ENCODE data around the gene HNRNPA3.
"Not testable (repeated sequence)": the region's sequence is repeated elsewhere in the genome, so short reads cannot be mapped to it uniquely, and the experiment has no call there.

The HNRNPA3 gene

DNA sequence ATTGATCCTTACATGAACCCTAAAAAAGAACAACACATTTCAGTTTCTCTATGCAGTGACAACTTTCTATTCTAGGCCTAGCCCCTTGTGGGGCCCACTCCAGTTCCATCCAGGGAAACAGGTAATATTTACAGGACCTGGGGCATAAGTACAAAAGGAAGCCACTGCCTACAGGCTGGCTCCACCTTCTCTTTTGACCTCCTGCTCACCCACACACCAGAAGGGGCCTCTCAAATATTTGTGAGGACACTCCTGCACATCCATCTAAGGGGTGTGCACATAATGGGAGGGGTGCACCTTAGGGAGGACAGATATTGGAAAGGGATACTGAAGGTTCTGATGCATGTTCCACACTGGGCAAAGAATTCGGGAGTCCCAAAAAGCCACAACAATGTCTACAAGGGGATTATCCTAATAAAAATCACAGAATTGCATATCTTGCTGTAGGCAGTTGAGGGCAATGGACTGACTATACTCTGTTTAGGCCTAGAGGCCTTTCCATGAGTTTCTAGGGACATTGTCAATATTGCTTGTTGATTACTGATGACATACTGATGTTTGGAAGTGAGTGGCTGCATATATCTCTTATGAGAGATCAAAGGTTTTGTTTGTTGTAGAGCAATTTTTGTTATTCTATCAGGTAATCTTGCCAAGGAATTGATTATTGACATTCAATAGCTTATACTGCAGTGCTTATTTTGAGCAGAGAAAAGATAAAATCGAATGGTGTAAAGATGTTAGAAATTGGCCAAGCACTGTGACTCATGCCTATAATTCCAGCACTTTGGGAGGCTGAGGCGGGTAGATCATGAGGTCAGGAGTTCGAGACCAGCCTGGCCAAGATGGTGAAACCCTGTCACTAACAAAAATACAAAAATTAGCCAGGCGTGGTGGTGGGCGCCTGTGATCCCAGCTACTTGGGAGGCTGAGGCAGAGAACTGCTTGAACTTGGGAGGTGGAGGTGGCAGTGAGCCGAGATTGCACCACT lies 23.8 kb upstream of the HNRNPA3 start:
- no peak for DNase-seq

DNA sequence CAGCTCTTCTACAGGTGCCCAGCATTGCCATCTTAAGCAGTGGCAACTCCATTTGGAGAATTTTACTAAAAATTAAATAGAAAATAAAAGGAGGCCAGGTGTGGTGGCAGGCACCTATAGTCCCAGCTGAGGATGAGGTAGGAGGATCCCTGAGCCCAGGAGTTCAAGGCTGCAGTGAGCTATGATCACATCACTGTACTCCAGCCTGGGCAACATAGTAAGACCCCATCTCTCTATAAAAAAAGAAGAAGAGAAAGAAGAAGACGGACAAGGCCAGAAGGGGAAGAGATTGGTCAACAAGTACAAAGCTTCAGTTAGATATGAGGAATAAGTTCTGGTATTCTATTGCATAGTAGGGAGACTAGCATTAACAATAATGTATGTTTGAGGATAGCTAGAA lies 21.7 kb upstream of the HNRNPA3 start:
- no peak for DNase-seq

DNA sequence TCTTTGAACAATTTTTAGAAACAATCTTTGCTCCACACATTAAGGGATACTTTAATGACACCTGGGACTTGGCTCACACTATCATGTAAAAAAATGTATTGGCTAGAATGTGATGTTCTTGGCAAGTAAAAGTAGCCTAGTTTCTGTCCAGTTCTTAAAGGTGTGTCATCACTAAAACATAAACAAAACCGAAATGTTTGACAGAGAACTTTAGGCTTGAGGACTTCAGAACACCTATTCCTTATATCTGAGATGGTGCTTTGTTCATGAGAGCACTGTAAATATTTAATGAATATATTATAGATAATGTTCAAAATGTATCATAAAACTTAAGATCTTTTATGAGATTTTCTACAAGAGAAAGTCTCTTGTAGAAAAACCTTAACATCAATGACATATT lies 19.8 kb upstream of the HNRNPA3 start:
- DNase-seq = no peak

DNA sequence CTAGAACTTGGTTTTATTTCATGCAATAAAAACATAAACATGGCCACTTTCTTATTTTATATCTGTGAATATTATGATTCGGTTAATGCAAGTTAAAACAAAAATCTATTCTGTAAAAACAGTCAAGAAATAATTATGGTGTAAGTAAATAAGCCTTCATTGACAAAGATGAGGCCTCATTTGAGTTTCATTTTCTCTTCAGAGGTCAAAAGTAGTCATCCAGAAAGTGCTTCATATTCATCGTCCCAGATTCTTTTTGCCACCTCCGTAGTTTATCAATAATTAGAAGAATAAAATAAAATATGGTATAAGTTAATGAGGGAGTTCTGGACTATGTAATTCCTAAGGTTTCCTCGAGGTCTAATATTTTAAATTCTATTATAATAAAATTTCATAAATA lies 19.4 kb upstream of the HNRNPA3 start:
- DNase-seq = no peak

DNA sequence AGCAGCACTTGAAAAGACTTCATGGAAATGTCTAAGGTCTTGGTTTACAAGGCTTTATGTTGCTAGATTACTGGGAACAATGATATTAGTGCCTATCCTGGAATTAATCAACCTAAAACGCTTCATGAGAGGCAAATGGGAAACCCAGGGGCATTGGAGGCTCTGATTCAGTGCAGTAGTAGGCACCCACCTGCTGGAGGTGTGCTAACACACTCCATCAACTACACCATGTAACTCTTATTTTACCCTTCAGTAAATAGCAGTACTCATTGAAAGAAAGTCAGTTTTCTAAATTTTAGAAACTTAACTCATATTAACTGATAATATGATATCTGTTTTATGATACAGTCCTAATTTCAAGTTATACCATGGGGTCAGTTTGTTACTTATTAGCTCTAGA lies 17.4 kb upstream of the HNRNPA3 start:
- DNase-seq = no peak

DNA sequence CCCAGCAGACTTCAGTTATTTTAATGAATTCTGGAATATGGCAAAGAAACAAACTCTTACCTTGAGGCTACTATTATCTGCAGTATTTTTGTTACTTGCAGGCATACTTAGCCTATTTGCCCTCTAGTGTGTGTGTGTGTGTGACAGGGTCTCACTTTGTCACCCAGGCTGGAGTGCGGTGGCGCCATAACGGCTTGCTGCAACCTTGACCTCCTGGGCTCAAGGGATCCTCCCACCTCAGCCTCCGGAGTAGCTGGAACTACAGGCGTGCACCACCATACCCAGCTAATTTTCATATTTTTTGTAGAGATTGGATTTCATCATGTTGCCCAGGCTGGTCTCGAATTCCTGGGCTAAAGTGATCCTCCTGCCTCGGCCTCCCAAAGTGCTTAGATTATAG lies 12.2 kb upstream of the HNRNPA3 start:
- DNase-seq = not testable (repeated sequence)

DNA sequence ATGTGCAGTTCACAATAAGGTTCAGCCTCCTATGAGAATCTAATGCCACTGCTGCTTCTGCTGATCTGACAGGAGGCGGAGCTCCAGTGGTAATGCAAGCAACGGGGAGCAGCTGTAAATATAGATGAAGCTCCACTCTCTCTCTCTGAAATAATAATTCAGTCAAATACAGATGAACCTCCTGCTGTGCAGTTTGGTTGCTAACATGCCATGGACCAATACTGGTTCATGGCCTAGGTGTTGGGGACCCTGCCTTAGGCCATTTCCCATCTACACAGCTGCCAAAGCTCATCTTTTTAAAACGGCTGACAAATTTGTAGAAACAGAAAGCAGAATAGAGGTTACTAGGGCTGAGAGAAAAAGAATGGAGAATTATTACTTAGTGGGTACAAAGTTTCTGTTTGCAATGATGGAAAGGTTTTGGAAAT lies 10.7 kb upstream of the HNRNPA3 start:
- DNase-seq = peak; percentile 28

DNA sequence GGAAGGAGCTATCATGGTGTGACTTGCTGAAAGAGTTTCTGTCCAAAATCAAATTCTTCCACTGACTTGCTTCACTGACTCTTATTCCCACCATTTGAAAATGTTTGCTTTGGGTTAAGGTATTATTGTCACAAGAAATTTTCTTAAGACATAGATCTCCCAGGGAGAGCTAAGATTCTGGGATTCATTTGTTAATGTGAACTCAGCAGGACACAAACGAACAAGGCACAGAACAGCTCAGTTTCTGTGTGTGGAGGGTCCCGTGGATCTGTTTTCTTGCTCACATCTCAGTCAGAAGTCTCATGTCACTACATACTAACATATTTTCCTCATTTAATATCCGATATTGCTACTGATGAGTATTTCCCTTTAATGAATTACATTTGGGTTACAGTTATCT lies 8.2 kb upstream of the HNRNPA3 start:
- DNase-seq = no peak

DNA sequence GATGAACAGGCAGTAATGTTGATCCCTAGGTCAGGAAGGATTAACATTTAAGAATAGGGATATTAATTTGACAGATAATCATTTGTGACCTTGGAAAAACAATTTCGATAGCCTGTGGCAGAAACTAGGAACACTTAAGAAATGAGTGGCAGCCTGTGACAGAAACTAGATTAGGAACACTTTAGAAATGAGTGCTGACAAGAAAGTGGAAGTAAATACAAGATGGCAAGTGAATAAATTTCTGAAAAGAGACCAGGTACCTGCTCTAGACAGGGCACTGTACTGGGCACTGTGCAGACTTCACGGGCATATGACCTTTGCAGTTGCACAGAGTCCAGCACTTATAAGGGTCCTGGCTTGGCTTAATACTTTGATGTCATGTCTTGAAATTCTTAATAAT lies 5.5 kb upstream of the HNRNPA3 start:
- no peak for DNase-seq

DNA sequence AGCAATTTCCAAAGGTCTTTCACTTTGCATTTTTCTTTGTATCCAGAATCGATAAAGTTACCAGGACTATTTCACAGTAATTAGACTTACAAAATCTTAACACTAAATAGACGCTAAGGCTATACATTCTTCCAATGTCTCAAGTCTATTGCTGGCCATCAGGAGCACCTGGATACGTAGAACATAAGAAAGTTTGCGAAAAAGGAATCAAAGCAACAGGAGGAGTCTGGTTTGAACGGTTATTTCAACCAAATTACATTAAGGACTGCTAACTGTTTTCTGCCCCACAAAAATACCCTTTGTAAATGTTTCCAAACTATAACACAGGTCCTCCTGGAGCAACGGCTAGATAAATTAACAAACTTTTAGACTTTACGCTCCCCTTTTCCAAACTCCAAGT lies 1.4 kb upstream of the HNRNPA3 start:
- no peak for DNase-seq

DNA sequence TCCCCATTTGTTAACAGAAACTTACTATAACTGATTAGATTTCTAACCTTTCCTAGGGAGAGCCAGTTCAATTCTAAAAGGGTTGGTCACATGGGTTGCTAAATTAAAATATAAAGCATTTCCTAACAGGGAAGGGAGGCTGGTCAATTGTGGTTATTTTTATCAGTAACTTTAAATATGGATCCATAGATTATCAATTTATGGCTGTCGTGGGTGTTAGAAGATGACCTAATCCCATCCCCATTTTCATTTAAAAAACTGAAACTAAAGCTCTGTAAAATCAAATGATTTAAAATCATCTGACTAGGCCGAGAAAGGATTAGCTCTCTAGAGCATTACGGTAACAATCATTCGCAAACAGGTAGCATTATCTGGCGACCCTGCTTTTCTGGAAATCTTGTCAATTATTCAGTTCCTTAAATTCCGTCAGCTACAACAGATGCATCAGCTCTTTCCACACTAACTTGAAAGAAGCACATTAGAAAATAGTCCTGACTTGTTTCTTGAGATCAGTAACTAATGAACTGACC lies 953 bp upstream of the HNRNPA3 start:
- DNase-seq = no peak

DNA sequence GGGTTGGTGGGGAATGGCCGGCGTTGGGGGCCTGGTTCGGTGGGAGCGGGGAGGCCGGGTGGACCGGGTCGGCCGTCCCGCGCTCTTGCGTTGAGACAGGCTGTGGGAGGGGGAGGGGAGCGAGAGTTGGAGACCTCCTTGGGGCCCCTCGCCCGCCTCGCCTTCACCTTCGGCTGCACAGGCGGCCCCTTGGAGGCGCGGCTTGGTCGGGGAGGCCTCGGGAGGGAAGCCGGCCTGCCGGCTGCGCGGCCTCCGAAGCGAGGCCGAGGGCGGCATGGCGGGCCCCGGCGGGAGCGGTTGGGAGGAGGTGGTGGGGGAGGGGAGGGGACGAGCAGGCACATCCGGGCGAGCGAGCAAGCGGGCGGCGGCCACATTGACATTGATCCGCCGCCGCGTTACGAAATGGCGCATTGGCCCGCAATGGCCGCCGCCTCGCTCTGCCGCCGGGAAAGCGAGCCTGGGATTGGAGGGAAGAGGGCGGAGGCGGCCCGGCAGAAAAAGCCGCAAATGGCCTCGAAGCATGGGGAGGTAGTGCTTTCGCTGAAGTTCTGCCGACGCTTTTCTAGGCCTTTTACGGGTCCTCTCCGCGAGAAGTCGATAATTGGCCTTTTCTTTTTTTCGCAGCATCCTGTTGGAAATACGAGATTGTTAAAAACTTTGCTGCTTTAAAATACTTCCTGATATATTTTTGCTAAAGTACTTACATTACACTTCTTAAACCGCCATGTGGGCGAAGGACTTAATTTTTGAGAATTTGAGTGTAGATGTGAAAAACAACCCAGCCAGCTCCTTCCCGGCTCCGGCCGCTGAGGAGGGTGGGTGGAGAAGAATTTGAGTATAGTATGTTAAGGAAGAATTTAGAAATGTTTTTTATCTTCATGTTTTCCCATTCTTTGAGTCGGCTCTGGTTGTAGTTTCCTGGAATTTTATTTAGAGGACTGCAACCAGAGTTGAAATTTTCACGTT lies 580 bp downstream of the HNRNPA3 start:
- peak; percentile 93 for DNase-seq

DNA sequence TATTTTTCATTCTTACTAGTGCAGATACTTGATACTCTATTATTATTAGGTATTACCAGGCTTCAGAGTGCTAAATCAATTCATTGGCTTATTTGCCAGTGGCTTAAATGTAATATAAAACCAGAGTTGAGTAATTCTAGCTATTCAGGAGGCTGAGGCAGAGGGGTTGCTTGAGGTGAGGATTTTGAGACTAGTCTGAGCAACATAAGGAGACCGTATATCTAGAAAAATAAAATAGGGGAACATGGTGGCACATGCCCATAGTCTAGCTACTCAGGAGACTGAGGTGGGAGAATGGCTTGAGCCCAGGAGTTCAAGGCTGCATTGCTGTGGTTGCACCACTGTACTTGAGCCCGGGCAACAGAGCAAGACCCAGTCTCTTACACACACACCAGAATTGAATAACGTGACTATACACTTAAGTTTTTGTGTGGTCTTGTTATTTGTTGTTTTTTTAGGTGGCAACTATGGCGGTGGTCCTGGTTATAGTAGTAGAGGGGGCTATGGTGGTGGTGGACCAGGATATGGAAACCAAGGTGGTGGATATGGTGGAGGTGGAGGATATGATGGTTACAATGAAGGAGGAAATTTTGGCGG lies 4.8 kb downstream of the HNRNPA3 start:
- no peak for DNase-seq

DNA sequence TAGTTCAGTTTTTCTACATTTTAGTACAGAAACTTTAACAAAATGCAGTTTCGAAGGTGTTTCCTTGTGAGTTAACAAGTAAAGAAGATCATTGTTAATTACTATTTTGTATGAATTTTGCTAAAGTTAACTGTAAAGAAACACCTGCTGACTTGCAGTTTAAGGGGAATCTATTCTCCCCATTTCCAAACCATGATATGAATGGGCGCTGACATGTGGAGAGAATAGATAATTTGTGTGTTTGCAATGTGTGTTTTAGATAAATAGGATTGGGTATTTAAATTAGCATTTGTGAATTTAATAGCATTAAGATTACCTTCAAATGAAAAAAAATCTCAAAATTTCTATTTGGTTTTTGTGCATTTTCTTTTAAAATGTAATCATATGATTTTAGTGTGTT lies 7.2 kb downstream of the HNRNPA3 start:
- not testable (repeated sequence) for DNase-seq

DNA sequence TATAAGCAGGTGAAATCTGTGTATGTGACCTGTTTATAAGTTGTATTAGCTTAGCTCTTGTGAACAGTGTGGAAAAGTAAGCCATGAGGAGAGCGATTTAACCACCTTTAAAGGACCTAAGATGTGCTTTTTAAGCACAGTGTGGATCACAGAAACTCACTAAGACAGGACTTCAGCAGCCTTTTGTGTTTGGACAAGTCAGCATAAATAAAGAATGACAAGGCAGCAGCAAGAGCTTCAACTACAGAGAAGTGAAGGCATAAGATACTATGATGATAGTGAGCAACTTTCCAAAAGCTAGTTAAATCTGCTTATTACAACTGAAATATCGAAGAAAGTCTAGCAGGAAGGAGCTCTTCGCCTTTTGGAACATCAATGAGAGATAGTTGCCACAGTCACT lies 8.9 kb downstream of the HNRNPA3 start:
- no peak for DNase-seq

DNA sequence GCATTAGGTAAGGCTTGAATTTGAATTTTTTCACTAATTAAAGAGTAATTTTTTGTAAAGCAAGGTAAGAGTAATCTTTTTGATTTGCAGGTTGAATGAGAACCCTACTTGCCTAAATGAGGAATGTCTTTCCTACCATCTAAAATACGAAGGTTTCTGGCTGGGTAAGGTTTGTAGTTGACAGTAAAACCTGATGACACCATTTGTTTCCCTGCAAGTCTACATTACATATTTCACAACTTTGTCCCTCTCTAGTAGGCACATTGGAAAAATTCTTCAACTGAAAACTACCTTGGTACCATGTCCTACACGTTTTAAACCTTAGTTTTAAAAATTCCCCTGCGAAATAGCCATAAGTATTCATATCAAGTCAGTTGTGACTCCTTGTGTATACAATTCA lies 9.4 kb downstream of the HNRNPA3 start:
- DNase-seq = no peak

DNA sequence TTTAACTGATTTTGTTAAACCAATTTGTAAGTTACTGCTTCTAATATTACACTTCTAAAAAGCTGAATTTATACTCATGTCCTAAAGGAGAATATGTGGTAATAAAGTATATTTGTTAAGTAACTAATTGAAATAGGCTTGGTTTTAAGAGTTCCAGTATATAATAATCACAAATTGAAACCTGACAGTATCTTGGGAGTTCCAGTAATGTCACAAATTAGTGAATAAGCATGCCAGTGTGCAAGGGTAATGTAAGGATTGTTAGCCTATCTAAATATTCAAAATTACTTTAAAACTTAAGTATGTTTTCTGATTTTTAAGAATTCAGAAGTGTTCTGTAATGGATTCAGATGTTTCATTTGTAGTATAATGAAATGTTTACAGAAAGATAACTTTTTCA lies 10.8 kb downstream of the HNRNPA3 start:
- DNase-seq = not testable (repeated sequence)

DNA sequence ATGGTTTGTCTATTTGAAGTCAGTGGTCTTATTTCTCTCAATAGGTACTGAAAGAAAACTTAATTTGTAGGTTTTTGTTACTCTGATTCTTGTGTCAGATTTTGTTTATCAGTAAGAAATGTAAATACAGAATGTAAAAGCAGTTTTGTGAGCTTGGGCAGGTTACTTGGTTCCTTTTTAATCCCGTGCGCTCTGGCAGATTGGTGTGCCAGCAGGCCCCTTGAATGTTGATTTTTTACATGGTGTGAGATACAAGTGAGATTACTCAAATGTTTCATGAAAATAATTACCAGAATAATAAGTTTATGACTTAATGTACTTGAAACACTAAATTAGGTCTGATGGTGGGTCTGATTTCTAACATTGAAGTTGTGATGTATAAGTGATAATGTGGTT lies 13.4 kb downstream of the HNRNPA3 start:
- no peak for DNase-seq

DNA sequence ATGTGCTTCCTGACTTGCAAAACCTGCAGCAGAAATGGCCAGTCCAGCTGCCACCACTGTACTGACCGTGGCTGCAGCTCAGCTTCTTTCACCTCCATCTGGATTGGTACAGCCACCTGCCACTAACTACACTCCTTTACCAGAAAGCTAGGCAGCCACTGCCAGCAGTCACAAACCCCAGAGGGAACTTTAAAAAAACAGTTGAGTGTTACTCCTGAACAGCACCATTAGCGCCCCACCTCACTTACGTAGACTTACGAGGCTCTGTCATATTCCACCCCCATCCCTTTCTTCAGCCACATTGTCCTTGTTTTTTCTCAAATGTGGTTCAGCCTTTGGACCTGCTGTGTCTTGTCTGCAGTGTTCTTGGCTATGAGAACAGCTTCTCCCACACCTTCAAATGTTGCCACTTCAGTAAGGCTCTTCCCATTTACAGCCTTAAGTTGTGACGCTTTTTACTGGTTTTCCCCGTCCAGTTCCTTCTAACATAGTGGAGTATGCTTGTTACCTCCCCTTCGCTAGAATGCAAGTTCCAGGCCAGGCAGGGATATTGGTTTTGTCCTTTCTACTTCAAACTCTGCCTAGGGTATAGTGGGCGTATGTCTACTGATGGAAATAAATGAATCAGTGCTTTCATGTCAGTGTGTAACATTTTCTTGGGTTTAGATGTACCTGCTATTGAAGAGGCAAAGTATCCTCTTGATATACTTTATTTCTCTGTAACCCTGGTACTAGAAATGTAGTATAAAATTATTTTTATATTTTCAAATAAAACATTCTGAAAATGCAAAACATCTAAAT lies 17.0 kb downstream of the HNRNPA3 start:
- DNase-seq = no peak

DNA sequence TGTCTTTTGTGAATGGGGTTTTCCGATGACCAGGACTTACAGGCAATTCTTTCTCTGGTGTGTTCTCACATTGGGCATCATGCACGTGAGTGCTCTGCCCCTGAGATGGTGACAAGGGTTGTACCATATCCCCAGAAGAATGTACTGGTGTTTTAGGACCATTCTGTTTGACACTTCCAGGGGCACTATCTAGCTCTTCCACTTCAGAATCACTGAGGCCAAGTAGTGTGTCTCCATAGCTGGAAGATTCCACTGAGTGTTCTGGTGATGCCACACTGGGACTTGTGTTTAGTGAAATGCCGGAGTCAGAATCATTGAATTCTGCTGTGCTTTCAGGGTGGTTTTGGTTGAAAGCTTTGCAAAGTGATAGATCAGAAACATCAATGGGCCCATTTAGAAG lies 18.7 kb downstream of the HNRNPA3 start:
- DNase-seq = no peak

DNA sequence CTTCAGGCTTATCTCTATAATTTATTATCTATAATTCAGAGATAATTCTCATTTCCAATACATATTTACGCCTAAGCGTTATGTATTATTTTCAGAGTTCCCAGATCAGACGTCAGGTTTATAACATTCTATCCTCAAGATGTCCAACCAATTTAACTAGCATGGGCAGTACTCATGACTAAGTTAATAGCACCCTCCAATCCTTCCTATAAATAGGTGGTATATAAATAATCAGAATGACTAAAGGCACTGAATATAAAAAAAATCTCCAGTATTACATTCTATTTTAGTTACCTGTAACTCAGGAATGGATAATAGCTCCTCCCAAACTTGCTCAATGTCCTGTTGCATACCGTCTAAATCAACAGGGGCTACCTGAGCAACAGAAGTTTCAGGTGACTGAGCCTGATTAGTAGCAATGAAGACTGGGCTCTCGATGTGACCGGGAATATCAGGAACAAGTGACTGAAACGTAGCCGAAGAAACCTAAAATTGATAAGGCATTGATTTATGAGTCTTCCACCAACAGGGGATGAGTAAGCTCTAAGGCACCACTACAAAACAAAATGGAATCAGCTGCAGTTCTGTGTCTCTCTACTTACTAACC lies 19.6 kb downstream of the HNRNPA3 start:
- no peak for DNase-seq

DNA sequence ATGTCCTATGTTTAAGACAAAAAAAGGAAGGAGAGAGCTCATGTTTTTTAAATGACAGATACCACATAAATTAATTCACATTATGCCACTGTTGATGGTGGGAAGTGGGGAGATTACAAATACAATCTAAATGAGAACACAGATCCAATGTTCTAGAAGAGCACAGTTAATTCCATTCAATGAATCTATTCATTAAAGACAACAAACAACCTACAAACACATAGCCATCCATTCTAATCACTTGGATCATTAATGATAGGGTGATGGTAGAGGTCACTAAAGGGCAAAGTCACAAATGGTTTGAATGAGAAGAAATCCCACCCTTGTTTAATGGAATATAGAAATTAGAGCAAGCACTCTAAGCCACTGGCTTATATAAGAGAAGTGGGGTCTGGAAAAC lies 21.7 kb downstream of the HNRNPA3 start:
- DNase-seq = no peak

All from retina (tissue), 1 donor.